ENCODE results near the gene ATXN2.
"Not testable (repeated sequence)": the region's sequence is repeated elsewhere in the genome, so short reads cannot be mapped to it uniquely, and the experiment has no call there.

Gene ATXN2

DNA sequence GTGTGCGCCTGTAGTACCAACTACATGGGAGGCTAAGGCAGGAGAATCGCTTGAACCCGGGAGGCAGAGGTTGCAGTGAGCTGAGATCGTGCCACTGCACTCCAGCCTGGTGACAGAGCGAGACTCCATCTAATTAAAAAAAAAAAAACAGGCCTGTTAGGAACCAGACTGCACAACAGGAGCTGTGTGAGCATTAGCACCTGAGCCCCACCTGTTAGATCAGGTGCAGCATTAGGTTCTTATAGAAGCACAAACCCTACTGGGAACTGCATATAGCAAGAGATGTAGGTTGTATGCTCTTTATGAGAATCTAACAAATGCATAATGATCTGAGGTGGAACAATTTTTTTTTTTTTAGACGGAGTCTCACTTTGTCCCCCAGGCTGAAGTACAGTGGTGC, 8.6 kb downstream of the ATXN2 start:
- Mint-ChIP-seq H3K36me3 (ENCODE audit: low read depth) (peaks cover 9% of the 10 kb centered on the region), H3K9me3 (no peaks in the 10 kb centered on the region), H3K27ac (no peak overlapping the region), H3K4me3 (no peak overlapping the region), H3K4me1 (ENCODE audit: low read depth) (peaks cover 22% of the 10 kb centered on the region), H3K27me3 (no peaks in the 10 kb centered on the region)
- intact Hi-C loops (cut with micrococcal nuclease), result loop anchor here (10.0 kb wide), 1 partner anchor 94 kb away; the partner anchor contains the start of genes ACAD10 and BRAP

DNA sequence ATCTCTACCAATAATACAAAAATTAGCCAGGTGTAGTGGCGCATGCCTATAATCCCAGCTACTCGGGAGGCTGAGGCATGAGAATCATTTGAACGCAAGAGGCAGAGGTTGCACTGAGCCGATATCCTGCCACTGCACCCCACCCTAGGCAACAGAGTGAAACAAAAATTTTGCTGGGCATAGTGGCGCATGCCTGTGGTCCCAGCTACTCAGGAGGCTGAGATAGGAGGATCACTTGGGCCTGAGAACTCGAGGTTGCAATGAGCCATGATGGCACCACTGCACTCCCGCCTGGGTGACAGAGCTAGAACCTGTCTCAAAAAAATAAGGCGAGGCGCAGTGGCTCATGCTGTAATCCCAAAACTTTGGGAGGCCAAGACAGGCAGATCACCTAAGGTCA, 9.5 kb downstream of the ATXN2 start:
- no peaks in the 10 kb centered on the region for H3K36me3 Mint-ChIP-seq (ENCODE audit: low read depth)
- no peaks in the 10 kb centered on the region for H3K9me3 Mint-ChIP-seq
- H3K4me3 Mint-ChIP-seq, result no peak overlapping the region

DNA sequence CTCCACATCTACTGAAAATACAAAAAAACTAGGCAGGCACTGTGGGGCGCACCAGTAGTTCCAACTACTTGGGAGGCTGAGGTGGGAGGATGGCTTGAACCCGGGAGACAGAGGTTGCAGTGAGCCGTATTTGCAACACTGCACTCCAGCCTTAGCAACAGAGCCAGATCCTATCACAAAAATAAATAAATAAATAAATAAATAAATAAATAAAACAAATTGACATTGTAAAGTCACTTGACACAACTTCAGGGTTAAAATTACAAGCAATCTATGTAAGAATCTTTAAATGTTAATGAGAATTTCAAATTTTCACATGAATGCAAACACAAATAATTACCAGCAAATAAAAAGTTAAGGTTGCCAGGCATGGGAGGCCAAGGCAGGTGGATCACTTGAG, 11.1 kb downstream of the ATXN2 start:
- intact Hi-C loops (cut with micrococcal nuclease), result no loop called here
- Mint-ChIP-seq H3K36me3 (ENCODE audit: low read depth) (no peaks in the 10 kb centered on the region), H3K4me1 (ENCODE audit: low read depth) (peaks cover 5% of the 10 kb centered on the region), H3K27ac (no peak overlapping the region), H3K27me3 (no peaks in the 10 kb centered on the region), H3K4me3 (no peak overlapping the region), H3K9me3 (no peaks in the 10 kb centered on the region)

More for the DNA sequence above, 9.5 kb downstream of the ATXN2 start:
- Mint-ChIP-seq H3K27ac (no peak overlapping the region), H3K27me3 (no peaks in the 10 kb centered on the region), H3K4me1 (ENCODE audit: low read depth) (peaks cover 13% of the 10 kb centered on the region)
- intact Hi-C loops (cut with micrococcal nuclease), result no loop called here

DNA sequence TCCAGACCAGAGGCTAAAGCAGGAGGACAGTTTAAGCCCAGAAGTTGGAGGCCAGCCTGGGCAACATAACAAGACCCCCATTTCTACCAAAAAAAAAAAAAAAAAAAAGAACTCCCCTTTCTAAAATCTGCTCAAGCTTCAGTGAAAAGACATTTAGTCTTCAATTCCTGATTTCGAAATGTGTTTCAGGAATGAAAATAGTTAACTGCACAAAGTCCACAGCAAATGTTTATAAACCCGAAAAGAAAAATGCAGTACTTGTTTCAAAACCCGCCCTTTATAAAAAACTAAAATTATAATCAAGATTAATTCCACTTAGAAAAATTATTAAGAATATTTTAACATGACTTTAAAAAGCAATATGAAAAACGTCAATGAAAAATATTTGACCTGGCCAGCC, 12.1 kb downstream of the ATXN2 start:
- intact Hi-C loops (cut with micrococcal nuclease), result no loop called here
- H3K4me1 Mint-ChIP-seq (ENCODE audit: low read depth), result peaks cover 7% of the 10 kb centered on the region
- H3K4me3 Mint-ChIP-seq, result no peak overlapping the region
- peaks cover under 1% of the 10 kb centered on the region for H3K36me3 Mint-ChIP-seq (ENCODE audit: low read depth)
- peak overlapping the region; percentile 32 for H3K27ac Mint-ChIP-seq
- H3K27me3 Mint-ChIP-seq, result no peaks in the 10 kb centered on the region
- no peaks in the 10 kb centered on the region for H3K9me3 Mint-ChIP-seq

DNA sequence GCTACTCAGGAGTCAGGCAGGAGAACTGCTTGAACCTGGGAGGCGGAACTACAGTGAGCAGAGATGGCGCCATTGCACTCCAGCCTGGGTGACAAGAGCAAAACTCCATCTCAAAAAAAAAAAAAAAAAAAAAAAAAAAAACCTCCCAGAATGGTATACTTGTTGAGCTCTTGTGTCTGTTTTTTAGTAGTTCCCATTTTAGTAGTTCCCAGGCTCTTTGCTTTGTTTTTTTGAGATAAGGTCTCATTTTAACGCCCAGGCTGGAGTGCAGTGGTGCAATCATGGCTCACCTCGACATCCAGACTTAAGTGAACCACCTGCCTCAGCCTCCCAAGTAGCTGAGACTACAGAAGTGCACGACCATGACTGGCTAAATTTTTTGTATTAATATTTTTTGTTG, 13.4 kb downstream of the ATXN2 start:
- Mint-ChIP-seq H3K27ac (peak overlapping the region; percentile 41), H3K9me3 (no peaks in the 10 kb centered on the region), H3K4me1 (ENCODE audit: low read depth) (peaks cover 16% of the 10 kb centered on the region), H3K27me3 (no peaks in the 10 kb centered on the region), H3K36me3 (ENCODE audit: low read depth) (peaks cover 7% of the 10 kb centered on the region), H3K4me3 (no peak overlapping the region)
- intact Hi-C loops (cut with micrococcal nuclease), result no loop called here

DNA sequence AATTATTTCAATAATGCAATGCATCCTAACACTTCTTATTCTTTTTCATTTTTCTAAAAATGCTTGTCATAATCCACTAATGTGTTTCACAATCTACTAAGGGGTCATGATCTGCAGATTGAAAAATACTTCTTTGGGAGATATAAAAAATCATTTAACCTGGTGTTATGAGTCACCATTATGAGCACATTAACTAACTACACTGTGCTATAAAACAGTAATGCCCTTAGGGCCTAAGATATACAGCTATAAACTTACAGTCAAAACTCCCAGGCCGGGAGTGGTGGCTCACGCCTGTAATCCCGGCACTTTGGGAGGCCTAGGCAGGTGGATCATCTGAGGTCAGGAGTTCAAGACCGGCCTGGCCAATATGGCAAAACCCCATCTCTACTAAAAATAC, 14.2 kb downstream of the ATXN2 start:
- no peaks in the 10 kb centered on the region for H3K27me3 Mint-ChIP-seq
- no peak overlapping the region for H3K4me3 Mint-ChIP-seq
- H3K27ac Mint-ChIP-seq, result no peak overlapping the region
- H3K9me3 Mint-ChIP-seq, result no peaks in the 10 kb centered on the region
- peaks cover 14% of the 10 kb centered on the region for H3K36me3 Mint-ChIP-seq (ENCODE audit: low read depth)
- intact Hi-C loops (cut with micrococcal nuclease), result no loop called here
- H3K4me1 Mint-ChIP-seq (ENCODE audit: low read depth), result peaks cover 22% of the 10 kb centered on the region

DNA sequence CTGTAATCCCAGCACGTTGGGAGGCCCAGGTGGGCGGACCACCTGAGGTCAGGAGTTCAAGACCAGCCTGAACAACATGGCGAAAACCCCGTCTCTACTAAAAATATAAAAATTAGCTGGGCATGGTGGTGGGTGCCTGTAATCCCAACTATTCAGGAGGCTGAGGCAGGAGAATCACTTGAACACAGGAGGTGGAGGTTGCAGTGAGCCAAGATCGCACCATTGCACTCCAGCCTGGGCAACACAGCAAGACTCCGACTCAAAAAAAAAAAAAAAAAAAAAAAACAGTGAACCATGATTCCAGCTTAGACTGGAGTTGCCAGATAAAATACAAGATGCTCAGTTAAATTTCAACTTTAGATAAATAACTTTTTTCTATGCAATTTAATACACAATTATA, 15.6 kb downstream of the ATXN2 start:
- peaks cover 18% of the 10 kb centered on the region for H3K36me3 Mint-ChIP-seq (ENCODE audit: low read depth)
- H3K4me3 Mint-ChIP-seq; H3K27ac Mint-ChIP-seq; intact Hi-C loops (cut with micrococcal nuclease); H3K9me3 Mint-ChIP-seq; H3K27me3 Mint-ChIP-seq: not testable (repeated sequence)
- peaks cover 26% of the 10 kb centered on the region for H3K4me1 Mint-ChIP-seq (ENCODE audit: low read depth)

DNA sequence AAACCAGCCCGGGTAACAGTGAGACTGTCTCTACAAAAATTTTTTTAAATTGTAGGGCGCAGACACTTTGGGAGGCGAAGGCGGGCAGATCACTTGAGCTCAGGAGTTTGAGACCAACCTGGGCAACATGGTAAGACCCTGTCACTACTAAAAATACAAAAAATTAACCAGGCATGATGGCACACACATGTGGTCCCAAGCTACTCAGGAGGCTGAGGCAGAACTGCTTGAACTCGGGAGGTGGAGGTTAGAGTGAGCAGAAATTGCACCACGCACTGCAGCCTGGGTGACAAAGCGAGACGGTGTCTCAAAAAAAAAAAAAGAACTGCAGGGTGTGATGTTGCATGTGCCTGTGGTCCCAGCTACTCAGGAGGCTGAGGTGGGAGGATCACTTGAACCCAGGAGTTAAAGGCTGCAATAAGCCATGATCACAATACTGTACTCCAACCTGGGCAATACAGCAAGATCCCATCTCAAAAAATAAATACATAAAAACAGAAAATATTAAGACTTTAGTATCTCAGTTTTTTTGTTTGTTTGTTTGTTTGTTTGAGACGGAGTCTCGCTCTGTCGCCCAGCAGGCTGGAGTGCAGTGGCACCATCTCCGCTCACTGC, 16.9 kb downstream of the ATXN2 start:
- H3K27me3 Mint-ChIP-seq, result no peaks in the 10 kb centered on the region
- peaks cover 18% of the 10 kb centered on the region for H3K36me3 Mint-ChIP-seq (ENCODE audit: low read depth)
- peaks cover 34% of the 10 kb centered on the region for H3K4me1 Mint-ChIP-seq (ENCODE audit: low read depth)
- H3K27ac Mint-ChIP-seq, result no peak overlapping the region
- no peak overlapping the region for H3K4me3 Mint-ChIP-seq
- intact Hi-C loops (cut with micrococcal nuclease), result no loop called here
- H3K9me3 Mint-ChIP-seq, result no peaks in the 10 kb centered on the region

DNA sequence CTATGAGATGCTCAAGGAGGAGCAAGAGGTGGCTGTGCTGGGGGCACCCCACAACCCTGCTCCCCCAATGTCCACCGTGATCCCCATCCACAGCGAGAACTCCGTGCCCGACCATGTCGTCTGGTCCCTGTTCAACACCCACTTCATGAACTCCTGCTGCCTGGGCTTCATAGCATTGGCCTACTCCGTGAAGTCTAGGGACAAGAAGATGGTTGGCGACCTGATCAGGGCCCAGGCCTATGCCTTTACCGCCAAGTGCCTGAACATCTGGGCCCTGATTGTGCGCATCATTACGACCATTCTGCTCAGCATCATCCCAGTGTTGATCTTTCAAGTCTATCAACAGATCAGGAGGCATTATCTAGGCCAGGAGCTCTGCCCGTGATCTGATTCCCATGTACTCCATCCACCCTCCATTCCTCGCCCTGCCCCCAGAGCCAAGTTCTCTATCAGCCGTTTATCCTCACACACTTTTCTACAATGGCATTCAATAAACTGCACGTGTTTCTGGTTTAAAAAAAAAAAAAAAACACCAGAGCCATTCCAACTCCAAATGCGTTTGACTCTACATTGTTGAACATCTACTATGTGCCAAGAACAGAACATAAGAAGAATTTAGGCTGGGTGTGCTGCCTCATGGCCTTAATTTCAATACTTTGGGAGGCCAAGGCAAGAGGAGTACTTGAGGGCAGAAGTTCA, 17.5 kb downstream of the ATXN2 start:
- Mint-ChIP-seq H3K27ac (no peak overlapping the region), H3K4me1 (ENCODE audit: low read depth) (peaks cover 34% of the 10 kb centered on the region), H3K9me3 (no peaks in the 10 kb centered on the region), H3K36me3 (ENCODE audit: low read depth) (peaks cover 18% of the 10 kb centered on the region), H3K27me3 (no peaks in the 10 kb centered on the region), H3K4me3 (no peak overlapping the region)
- intact Hi-C loops (cut with micrococcal nuclease), result no loop called here

DNA sequence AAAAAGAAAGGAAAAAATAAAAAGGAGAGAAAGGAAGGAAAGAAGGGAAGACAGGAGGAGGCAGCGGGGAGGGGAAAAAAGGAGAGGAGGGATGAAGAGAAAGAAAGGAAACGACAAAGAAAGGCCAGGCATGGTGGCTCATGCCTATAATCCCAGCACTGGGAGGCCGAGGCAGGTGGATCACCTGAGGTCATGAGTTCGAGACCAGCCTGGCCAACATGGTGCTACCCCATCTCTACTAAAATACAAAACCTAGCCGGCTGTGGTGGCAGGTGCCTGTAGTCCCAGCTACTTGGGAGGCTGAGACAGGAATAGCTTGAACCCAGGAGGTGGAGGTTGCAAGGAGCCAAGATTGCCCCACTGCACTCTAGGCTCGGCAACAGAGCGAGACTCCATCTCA, 18.4 kb downstream of the ATXN2 start:
- Mint-ChIP-seq H3K4me3 (no peak overlapping the region), H3K36me3 (ENCODE audit: low read depth) (peaks cover 18% of the 10 kb centered on the region), H3K27me3 (no peaks in the 10 kb centered on the region), H3K27ac (no peak overlapping the region), H3K9me3 (no peaks in the 10 kb centered on the region), H3K4me1 (ENCODE audit: low read depth) (peaks cover 31% of the 10 kb centered on the region)
- intact Hi-C loops (cut with micrococcal nuclease), result no loop called here

DNA sequence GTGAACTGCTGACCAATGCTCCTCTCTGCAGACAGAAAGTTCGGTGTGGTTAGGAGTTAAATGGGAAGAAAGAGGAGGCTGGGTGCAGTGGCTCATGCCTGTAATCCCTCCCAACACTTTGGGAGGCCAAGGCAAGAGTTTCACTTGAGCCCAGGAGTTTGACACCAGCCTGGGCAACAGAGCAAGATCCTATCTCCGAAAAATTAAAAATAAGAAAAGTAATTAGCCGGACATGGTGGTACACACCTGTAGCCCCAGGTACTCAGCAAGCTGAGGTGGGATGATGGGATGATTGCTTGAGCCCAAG, 19.0 kb downstream of the ATXN2 start:
- intact Hi-C loops (cut with micrococcal nuclease), result no loop called here
- Mint-ChIP-seq H3K4me1 (ENCODE audit: low read depth) (peaks cover 29% of the 10 kb centered on the region), H3K4me3 (no peak overlapping the region), H3K27ac (peak overlapping the region; percentile 10), H3K36me3 (ENCODE audit: low read depth) (peaks cover 18% of the 10 kb centered on the region), H3K27me3 (no peaks in the 10 kb centered on the region), H3K9me3 (no peaks in the 10 kb centered on the region)

DNA sequence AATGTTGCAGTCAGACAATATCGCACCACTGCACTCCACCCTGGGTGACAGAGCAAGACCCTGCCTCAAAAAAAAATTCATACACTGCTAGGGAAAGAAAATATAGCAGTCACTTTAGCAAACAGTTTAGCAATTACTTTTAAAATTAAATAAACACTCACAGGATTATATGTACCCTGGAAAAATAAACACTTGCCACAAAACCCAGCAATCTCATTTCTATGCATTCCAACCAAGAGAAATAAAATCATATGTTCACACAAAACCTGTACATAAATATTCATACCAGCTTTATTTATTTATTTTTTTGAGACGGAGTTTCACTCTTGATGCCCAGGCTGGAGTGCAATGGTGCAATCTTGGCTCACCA, 20.2 kb downstream of the ATXN2 start:
- Mint-ChIP-seq H3K4me1 (ENCODE audit: low read depth) (peaks cover 36% of the 10 kb centered on the region), H3K27me3 (no peaks in the 10 kb centered on the region), H3K36me3 (ENCODE audit: low read depth) (peaks cover 18% of the 10 kb centered on the region), H3K4me3 (no peak overlapping the region), H3K9me3 (no peaks in the 10 kb centered on the region), H3K27ac (no peak overlapping the region)
- intact Hi-C loops (cut with micrococcal nuclease), result no loop called here

DNA sequence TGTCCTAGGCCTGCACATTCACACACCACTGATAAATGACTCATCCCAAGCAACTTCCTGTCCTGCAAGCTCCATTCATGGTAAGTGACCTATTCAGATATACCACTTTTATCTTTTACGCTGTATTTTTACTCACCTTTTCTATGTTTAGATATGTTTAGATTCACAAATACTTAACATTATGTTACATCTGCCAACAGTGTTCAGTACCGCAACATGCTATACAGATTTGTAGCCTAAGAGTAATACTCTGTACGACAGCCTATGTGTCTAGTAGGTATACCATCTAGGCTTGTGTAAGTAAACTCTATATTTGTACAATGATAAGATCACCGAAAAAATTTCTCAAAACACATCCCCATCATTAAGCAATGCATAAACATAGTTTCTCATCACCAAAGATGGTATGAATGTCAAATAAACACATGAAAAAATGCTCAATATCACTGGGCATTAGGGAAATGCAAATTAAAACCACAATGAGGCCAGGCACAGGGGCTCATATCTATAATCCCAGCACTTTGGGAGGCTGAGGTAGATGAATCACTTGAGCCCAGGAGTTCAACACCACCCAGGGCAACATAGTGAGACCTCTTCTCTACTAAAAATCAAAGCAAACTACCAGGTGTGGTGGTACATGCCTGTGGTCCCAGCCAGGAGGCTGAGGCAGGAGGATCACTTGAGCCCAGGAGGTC, 20.7 kb downstream of the ATXN2 start:
- peaks cover 41% of the 10 kb centered on the region for H3K4me1 Mint-ChIP-seq (ENCODE audit: low read depth)
- no peak overlapping the region for H3K27ac Mint-ChIP-seq
- H3K9me3 Mint-ChIP-seq, result no peaks in the 10 kb centered on the region
- H3K36me3 Mint-ChIP-seq (ENCODE audit: low read depth), result peaks cover 18% of the 10 kb centered on the region
- H3K27me3 Mint-ChIP-seq, result no peaks in the 10 kb centered on the region
- no peak overlapping the region for H3K4me3 Mint-ChIP-seq
- intact Hi-C loops (cut with micrococcal nuclease), result no loop called here

DNA sequence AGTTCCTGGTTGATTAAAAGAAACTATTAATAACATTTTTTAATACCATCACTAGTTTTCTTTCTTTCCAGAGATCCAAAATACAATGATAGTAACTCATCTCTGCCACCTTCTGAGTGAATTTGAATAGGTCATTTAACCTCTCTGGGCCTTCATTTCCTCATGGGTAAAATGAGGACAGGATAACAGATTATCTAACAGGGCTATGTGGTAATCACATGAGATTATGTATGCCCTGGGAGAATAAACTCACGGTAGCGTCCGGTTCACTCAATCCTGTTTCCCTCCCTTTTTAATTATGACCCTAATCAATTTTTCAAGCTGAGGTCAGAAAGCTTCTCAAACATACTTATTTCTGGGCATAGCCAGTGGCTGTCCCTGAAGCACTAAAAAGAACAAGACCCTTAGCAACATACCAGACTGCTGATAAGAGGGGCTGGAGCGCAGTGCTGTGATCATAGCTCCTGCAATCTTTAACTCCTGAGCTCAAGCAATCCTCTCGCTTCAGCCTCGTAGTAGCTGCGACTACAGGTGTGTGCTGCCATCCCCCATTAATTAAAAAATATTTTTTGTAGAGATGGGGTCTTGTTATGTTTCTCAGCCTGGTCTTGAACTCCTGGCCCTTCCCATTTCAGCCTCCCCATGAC, 24.2 kb downstream of the ATXN2 start:
- Mint-ChIP-seq H3K9me3 (no peaks in the 10 kb centered on the region), H3K27ac (no peak overlapping the region), H3K4me1 (ENCODE audit: low read depth) (peaks cover 41% of the 10 kb centered on the region), H3K4me3 (no peak overlapping the region), H3K36me3 (ENCODE audit: low read depth) (peaks cover 9% of the 10 kb centered on the region), H3K27me3 (no peaks in the 10 kb centered on the region)
- intact Hi-C loops (cut with micrococcal nuclease), result no loop called here

All from dendritic cell treated with granulocyte-macrophage colony-stimulating factor and Interleukin-4, amounts not matched to agents 40 ng/mL and 50 ng/mL, for 4 days (primary cell).